DND-41 (cell line): ENCODE measurements around the gene BATF.

Experiments
- CTCF ChIP-seq: IDR thresholded peaks from 2 replicates; pipeline ENCODE4 v1.5.1; 2012; ENCODE audit warnings: borderline replicate concordance, low read length, moderate library complexity, mild to moderate bottlenecking; ENCODE audit not compliant: poor library complexity, severe bottlenecking; ENCODE audit errors: extremely low read depth
- EZH2 ChIP-seq: IDR thresholded peaks from 3 replicates; pipeline ENCODE4 v1.6.1; 2012; ENCODE audit warnings: borderline replicate concordance, low read depth, mild to moderate bottlenecking, moderate library complexity, low read length, inconsistent platforms; ENCODE audit not compliant: severe bottlenecking

GRCh38 chr14:75499084-75499875, 23.0 kb upstream of the BATF start:
- TF ChIP-seq CTCF = no peak
- TF ChIP-seq EZH2 = no peak
